DND-41 (cell line): ENCODE results near the gene GPR32.

Experiments used
- EZH2 ChIP-seq: IDR thresholded peaks from 3 replicates; pipeline ENCODE4 v1.6.1; 2012; ENCODE audit warnings: borderline replicate concordance, low read depth, mild to moderate bottlenecking, moderate library complexity, low read length, inconsistent platforms; ENCODE audit not compliant: severe bottlenecking
- TF ChIP-seq, protein P1 (sequence below): IDR thresholded peaks from 2 replicates; pipeline ENCODE4 v1.5.1; 2012; ENCODE audit warnings: borderline replicate concordance, low read length, moderate library complexity, mild to moderate bottlenecking; ENCODE audit not compliant: poor library complexity, severe bottlenecking; ENCODE audit errors: extremely low read depth

GRCh38 chr19:50729894-50730293 is 40.4 kb upstream of the GPR32 start:
- TF ChIP-seq, protein P1, sequence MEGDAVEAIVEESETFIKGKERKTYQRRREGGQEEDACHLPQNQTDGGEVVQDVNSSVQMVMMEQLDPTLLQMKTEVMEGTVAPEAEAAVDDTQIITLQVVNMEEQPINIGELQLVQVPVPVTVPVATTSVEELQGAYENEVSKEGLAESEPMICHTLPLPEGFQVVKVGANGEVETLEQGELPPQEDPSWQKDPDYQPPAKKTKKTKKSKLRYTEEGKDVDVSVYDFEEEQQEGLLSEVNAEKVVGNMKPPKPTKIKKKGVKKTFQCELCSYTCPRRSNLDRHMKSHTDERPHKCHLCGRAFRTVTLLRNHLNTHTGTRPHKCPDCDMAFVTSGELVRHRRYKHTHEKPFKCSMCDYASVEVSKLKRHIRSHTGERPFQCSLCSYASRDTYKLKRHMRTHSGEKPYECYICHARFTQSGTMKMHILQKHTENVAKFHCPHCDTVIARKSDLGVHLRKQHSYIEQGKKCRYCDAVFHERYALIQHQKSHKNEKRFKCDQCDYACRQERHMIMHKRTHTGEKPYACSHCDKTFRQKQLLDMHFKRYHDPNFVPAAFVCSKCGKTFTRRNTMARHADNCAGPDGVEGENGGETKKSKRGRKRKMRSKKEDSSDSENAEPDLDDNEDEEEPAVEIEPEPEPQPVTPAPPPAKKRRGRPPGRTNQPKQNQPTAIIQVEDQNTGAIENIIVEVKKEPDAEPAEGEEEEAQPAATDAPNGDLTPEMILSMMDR = no peak
- TF ChIP-seq EZH2 = no peak
